HepG2 (cell line): Measurements from ENCODE around the gene PBLD.

Experiments
- CHD2 ChIP-seq: IDR thresholded peaks from 2 replicates; pipeline ENCODE4 v1.6.1; 2011; ENCODE audit warnings: low read depth, low read length, improper control_type of control experiment
- ZNF513 ChIP-seq: sonication (generic); formaldehyde crosslinking; conservative IDR thresholded peaks from 2 replicates; pipeline ENCODE4 v1.5.0; 2020; ENCODE audit warnings: missing genetic modification reagents

- TF ChIP-seq ZNF513 (CRISPR knock-in tag) (no peak), CHD2 (no peak)
These were observed 1.0 kb upstream of the PBLD start for GRCh38 chr10:68333440-68334431.
